IPS DF 4.7 (cell line): ENCODE data around the gene MROH2B.
"Not testable (repeated sequence)": the region's sequence is repeated elsewhere in the genome, so short reads cannot be mapped to it uniquely, and the experiment has no call there.

Source experiments
- DNase-seq: peaks from one replicate; pipeline ENCODE4 v3.0.0-alpha.2; 2013; ENCODE audit warnings: low spot score; ENCODE audit errors: extremely low read depth

Gene MROH2B

GRCh38 chr5:41032973-41033372 is 38.2 kb downstream of the MROH2B start:
- DNase-seq: no peak

GRCh38 chr5:41022600-41022999 is 48.5 kb downstream of the MROH2B start:
- DNase-seq: not testable (repeated sequence)

GRCh38 chr5:41012318-41012717 is 58.8 kb downstream of the MROH2B start:
- DNase-seq: no peak

- no peak for DNase-seq
Observed at GRCh38 chr5:41010572-41010971, 60.6 kb downstream of the MROH2B start.

GRCh38 chr5:41009232-41009631 is 61.9 kb downstream of the MROH2B start:
- no peak for DNase-seq

GRCh38 chr5:41004931-41005330 is 66.2 kb downstream of the MROH2B start:
- DNase-seq: no peak

GRCh38 chr5:41003670-41004376 is 67.3 kb downstream of the MROH2B start:
- DNase-seq: no peak

GRCh38 chr5:40999966-41000365 is 71.2 kb downstream of the MROH2B start:
- DNase-seq: no peak

GRCh38 chr5:40999142-40999541 is 72.0 kb downstream of the MROH2B start:
- DNase-seq: no peak

- no peak for DNase-seq
Observed at GRCh38 chr5:40995801-40996586, 75.1 kb downstream of the MROH2B start.

GRCh38 chr5:40991981-40992559 is 79.1 kb downstream of the MROH2B start:
- no peak for DNase-seq

- no peak for DNase-seq
Observed at GRCh38 chr5:40991168-40991980, 79.8 kb downstream of the MROH2B start.

- DNase-seq: no peak
Observed at GRCh38 chr5:40988746-40989510, 82.2 kb downstream of the MROH2B start.

GRCh38 chr5:40987349-40987748 is 83.8 kb downstream of the MROH2B start:
- no peak for DNase-seq

GRCh38 chr5:40986666-40987065 is 84.5 kb downstream of the MROH2B start:
- DNase-seq: no peak

- DNase-seq: no peak
Observed at GRCh38 chr5:40985501-40985900, 85.6 kb downstream of the MROH2B start.

GRCh38 chr5:40984884-40985283 is 86.3 kb downstream of the MROH2B start:
- no peak for DNase-seq

GRCh38 chr5:40983781-40984180 is 87.4 kb downstream of the MROH2B start:
- DNase-seq: no peak

GRCh38 chr5:40981420-40981819 is 89.7 kb downstream of the MROH2B start:
- no peak for DNase-seq

GRCh38 chr5:40976836-40977235 is 94.3 kb downstream of the MROH2B start:
- no peak for DNase-seq

- DNase-seq: no peak
Observed at GRCh38 chr5:40976041-40976440, 95.1 kb downstream of the MROH2B start.
